ENCODE data around the gene ZNF333.
"Not testable (repeated sequence)": the region's sequence is repeated elsewhere in the genome, so short reads cannot be mapped to it uniquely, and the experiment has no call there.

ZNF333 gene

DNA sequence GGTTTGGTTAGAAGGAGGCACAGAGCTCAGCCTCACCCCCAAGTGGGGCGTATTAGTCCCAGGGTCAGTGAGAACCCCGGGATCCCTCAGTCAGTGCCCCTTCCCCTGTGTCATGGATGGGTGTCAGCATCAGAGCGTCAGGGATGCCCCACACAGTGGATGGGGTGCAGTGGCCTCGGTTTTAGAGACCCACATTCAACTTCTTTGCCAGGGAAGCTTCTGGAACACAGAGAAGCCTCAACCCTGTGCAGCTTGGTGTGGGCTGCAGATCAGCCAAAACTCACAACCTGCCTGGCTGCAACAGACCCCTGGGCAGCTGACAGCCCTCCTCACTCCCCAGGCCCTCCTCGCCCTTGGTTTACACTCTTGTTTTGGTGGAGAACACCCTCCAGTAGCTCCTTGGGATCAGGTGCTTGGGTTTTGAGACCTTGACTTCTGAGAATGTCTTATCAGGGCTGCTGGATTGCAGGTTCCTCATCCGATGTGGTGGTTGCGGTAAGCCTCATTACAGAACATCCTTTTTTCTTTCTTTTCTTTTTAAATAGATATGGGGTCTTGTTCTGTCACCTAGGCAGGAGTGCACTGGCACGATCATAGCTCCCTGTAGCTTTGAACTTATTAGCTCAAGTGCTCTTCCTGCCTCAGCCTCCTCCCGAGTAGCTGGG is 11.0 kb downstream of the ZNF333 start:
- DNase-seq, result no peak

DNA sequence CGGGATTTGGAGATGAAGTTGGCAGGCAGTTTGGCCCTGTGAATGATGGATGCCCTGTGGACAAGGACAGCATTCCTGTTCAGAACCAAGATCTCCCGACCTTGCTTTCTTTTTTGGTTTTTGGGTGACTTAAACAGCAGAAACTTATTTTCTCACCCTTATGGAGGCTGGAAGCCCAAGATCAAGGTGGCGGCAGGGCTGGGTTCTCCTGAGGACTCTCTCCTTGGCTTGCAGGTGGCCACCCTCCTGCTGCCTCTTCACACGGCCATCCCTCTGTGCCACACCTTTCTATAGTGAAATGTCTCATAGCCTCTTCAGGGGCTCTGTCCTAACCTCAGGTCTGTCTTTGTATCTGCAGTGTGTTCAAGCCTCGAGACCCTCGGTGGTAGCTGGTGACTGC is 14.0 kb downstream of the ZNF333 start:
- no peak for DNase-seq

DNA sequence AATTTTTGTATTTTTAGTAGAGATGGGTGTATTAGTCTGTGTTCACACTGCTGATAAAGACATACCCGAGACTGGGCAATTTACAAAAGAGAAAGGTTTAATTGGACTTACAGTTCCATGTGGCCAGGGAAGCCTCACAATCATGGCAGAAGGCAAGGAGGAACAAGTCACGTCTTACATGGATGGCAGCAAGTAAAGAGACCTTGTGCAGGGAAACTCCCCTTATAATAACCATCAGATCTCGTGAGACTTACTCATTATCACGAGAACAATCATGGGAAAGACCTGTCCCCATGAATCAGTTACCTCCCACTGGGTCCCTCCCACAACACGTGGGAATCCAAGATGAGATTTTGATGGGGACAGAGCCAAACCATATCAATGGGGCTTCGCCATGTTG is 14.6 kb downstream of the ZNF333 start:
- DNase-seq, result no peak

DNA sequence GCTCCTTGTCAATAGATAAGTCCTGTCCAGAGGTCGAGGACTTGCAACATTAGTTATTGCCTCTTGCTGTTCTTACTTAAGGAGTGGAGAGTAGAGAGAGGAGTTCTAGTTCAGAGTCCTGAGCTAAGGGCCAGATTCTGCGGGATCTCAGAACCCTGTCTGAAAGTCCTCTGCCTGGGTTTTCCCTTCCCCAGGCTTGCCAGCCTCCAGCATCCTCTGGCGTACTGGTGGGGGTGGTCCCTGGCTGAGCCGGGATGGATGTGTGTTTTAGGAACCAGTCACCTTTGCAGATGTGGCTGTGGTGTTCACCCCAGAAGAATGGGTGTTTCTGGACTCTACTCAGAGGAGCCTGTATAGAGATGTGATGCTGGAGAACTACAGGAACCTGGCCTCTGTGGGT is 26.0 kb downstream of the ZNF333 start:
- no peak for DNase-seq

DNA sequence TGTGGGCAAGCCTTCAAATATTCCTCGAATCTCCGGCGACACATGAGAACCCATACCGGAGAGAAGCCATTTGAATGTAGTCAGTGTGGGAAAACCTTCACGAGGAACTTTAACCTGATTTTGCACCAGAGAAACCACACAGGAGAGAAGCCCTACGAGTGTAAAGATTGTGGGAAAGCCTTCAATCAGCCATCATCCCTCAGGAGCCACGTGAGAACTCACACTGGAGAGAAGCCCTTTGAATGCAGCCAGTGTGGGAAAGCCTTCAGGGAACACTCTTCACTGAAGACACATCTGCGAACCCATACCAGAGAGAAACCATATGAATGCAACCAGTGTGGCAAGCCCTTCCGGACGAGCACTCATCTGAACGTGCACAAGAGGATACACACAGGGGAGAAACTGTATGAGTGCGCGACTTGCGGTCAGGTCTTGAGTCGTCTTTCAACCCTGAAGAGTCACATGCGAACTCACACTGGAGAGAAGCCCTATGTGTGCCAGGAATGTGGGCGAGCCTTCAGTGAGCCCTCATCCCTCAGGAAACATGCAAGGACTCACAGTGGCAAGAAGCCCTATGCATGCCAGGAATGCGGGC is 28.8 kb downstream of the ZNF333 start:
- no peak for DNase-seq

DNA sequence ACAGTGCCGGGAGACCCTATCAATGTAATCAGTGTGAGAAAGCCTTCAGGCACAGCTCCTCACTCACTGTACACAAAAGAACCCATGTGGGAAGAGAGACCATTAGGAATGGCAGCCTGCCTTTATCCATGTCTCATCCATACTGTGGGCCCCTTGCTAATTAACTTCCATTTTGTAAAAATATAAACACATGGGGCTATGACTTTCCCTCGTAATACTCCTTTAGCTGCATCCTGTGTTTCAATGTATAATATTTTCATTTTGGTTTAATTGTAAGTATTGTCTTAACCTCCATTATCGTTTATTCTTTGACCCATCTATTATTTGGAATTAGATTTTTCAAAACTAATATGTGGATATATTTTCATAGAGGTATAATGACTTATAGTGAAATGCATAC is 29.3 kb downstream of the ZNF333 start:
- no peak for DNase-seq

DNA sequence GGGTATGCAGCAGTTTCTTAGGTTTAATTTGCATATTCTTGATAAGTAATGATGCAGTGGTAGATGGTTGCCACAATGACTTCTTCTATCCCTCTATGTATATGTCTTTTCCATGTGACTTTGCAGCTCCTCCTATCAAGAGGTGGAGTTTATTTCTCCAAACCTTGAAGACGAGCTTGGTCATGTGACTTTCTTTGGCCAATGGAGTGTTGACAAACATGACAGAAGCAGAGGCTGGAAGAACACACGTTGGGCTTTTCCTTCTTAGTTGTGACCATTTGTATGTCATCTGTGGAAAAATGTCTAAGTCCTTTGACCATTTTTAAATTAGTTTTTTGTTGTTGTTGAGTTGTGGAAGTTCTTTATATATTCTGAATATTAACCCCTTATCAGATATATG is 32.3 kb downstream of the ZNF333 start:
- no peak for DNase-seq

DNA sequence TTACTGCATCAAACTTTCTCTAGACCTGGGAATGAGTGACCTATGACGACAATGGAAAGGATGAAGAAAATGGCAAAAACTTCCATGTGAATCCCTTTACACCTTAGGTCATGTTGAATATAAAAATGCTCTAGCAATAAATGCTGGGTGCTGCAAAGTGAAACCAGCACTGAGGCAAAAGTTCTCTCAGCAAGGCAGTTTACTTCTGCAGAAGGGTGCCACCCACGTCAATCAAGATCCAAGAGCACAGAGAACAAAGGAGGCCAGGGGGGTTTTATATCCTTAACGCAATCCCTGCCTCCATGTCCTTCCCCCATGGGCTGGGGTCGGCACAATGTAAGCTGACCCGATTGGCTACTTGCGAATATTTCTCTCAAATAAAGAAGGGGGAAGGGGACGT is 38.7 kb downstream of the ZNF333 start:
- DNase-seq, result no peak

DNA sequence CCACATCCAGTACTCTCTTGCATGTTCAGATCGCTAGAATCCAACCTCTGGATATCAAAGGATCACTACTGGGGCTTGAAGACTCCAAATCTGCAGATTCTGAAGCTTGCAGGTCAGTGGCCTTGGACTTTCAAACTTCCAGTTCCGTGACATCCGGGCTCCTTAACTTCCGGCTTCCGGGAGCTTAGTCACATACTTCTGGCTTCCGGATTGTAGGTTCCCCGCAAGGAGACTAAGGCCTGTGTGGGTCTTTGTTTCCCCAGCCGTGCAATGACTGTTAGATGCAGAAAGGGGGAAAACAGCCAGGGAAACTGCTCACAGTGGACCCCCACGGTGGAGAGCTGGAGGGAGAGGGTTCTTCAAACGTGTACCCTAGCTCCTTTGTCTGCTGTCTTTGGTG is 41.4 kb downstream of the ZNF333 start:
- DNase-seq, result no peak

DNA sequence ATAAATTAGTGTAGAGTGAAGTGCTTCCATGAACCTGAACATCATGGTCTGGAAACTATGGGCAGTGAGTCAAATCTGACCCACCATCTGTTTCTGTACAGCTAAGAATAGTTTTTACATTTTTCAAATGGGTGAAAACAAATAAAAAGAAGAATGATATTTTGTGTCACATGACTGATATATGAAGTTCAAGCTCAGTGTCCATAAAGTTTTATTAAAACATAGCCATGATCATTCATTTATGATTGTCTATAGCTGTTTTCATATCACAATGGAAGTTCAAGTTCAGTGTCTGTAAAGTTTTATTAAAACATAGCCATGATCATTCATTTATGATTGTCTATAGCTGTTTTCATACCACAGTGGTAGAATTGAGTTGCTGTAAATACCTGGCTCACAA is 42.7 kb downstream of the ZNF333 start:
- DNase-seq, result no peak

DNA sequence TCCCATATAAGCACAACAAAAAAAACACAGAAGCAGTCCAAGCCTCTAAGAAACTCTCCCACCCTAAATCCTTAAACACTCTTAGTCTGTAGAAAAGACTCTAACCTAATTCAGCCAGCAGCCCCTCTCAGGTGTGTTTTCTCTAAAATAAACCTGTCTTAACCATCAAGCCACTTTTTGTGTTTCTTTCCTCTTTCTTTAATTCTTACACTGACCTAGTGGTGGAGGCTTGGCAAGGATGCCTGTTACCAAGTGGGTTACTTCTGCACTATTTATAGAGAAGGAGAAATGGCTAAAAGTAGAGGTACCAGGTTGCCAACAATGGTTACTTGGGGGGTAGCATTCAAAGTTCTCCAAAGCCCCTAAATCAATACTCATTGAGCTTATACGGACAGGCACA is 43.7 kb downstream of the ZNF333 start:
- DNase-seq, result no peak

DNA sequence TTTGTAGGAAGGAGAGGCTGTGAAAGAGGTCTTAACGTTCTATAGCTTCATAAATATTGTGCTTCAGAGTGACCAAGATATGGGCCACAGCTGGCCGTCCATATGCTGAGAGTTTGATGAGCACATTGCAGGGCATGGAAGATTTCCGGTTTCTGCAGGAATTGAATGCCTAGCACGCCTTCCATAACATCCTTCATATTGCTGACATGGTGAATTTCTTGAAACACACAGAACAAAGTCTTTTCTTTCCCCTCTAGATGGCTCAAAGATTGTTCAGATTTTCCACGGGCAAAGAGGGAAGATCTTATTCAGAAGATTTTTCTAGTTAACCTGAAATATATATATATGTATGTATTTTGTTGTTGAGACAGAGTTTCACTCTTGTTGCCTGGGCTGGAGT is 46.1 kb downstream of the ZNF333 start:
- DNase-seq, result no peak

DNA sequence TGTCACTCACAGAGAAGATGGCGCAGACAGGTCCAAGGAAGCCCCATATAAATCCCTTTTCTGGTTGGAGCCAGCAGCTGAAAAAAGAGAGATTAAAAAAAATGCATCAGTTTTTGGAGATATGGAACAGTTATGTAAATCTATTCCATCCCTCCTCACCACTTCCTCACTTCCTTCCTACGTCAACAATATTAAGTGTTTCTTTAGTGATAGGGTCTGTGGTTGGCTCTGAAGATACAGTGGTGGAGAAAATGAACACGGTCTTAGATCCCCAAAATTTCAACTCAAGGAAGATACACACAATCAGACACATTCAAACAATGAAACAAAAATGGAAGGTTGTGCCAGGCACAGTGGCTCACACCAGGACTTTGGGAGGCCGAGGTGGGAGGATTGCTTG is 57.0 kb downstream of the ZNF333 start:
- DNase-seq, result no peak

DNA sequence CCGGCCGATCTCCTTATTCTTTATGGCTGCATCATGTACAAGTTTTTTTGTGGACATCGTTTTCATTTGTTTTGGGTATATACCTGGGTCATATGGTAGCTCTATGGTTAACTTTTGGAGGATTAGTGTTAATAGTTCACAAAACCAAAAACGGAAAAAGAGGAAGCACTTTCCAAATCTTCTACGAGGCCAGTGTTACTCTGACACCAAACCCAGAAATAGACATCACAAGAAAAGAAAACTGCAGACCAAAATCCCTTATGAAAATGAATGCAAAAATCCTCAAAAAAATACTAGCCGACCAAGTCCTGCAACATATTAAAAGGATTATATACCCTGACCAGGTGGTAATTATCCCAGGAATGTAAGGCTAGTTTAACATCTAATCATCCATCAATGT is 58.8 kb downstream of the ZNF333 start:
- no peak for DNase-seq

DNA sequence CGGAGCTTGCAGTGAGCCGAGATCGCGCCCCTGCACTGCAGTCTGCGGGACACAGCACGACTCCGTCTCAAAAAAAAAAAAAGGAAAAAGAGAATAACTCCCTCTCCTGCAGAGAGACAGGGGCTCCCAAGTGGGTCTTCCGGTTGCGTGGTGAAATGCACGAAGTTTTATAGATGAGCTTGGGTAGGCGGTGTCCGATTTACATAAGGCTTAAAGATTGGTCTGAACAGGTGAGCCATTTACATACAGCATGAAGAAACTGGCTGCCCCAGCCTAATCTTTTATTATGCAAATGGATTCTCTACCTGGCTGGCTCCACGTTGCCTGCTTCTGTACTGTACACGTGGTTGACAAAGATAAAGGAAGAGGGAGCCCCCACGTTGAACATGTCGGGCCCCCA is 69.0 kb downstream of the ZNF333 start:
- no peak for DNase-seq

DNA sequence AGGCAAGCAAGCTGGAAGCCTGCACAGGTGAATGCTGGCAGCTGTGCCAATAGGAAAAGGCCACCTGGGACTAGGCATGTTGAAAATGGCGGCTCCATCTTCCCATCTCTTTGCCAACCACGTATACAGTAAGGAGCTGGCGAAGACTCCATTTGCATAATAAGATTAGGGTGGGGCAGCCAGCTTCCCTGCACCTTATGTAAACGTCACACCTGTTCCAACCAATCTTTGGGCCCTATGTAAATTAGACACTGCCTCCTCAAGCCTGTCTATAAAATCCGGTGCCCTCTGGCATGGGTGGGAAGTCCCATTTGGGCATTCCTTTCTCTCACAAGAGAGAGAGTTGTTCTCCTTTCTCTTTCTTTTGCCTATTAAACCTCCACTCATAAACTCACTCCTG is 71.8 kb downstream of the ZNF333 start:
- no peak for DNase-seq

DNA sequence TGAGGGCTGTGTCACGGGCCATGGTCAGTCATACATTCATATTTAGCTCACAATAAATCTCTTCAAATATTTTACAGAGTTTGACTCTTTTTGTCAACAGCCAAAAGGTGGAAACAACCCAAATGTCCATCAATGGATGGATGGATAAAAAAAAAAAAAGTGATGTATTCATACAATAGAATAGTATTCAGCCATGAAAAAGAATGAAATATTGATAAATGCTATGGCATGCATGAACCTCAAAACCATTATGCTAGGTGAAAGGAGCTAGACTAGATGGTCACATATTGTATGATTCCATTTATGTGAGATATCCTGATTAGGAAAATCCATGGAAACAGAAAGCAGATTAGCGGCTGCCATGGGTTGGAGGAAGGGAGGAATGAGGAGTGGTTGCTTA is 72.3 kb downstream of the ZNF333 start:
- DNase-seq, result no peak

DNA sequence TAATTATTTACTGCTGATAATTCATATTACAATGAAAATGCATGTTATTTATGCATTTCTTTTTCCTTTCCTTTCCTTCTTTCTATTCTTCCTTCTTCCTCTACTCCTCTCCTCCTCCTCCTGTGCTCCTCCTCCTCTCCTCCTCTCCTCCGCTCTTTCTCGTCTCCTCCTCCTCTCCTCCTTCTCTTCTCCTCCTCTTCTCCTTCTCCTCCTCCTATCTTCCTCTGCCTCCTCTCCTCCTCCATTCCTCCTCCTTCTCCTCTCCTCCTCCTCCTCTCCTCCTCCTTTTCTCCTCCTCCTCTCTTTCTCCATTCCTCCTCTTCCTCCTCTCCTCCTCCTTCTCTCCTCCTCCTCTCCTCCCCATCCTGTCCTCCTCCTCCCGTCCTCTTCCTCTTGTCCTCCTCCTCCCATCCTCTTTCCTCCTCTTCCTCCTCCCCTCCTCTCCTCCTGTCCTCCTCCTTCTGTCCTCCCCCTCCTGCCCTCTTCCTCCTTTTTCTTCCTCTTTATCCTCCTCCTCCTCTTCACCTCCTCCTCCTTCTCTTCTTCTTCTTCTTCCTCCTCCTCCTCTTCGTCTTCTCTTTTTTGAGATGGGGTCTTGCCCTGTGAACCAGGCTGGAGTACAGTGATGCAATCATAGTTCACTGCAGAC is 73.8 kb downstream of the ZNF333 start:
- DNase-seq, result no peak

DNA sequence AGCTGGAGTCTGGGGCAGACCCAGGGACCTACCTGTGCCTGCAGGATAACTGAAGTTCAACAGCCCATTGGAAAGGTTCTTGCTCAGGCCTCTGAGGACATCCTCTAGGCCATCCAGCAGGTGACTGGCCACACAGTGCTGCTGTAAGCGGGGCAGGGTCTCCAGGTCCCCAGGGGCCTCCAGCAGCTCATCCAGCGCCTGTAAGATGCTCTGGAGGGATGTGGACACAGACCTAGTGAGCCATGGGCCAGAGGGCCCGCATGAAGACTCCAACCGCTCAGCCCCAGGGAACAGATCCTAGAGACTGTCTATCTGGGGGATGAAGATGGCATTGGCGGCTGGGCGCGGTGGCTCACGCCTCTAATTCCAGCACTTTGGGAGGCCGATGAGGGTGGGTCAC is 74.6 kb downstream of the ZNF333 start:
- DNase-seq, result no peak

DNA sequence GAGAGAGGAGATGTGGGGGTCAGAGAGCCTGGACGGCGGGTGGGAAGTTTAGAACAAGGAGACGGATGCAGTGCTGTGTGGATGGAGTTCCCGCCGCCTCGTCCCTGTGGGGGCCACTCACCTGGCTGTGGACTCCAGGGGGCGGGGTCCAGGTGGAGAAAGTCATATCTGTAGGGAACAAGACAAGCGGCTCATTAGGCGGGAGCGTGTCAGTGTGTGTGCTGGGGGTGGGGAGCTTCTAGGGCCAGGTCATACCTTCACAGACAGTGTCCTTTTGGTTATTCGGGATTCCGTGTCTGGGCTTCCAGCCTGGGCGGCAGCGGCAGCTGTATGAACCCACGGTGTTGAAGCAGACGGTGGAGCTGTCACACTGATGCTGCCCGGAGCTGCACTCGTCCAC is 75.6 kb downstream of the ZNF333 start:
- not testable (repeated sequence) for DNase-seq

DNA sequence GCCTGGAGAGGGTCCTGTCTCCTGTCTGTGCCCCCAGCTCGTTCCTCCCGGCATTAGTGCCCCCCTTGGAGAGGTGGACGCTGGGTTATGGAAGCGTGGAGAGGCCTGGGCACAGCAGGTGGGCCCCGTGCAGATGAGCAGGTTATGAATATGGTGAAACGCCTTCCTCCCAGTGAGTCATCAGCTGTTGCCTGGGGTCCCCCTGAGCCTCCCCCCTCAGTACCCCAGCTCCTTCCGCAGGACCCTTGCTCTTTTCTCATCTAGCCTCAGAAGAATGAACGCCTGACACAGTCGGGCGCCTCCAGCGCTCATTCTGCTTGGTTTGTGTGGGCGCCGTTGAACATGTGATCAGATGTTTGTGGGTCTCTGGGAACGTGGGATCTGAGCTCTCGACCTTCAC is 76.0 kb downstream of the ZNF333 start:
- not testable (repeated sequence) for DNase-seq

DNA sequence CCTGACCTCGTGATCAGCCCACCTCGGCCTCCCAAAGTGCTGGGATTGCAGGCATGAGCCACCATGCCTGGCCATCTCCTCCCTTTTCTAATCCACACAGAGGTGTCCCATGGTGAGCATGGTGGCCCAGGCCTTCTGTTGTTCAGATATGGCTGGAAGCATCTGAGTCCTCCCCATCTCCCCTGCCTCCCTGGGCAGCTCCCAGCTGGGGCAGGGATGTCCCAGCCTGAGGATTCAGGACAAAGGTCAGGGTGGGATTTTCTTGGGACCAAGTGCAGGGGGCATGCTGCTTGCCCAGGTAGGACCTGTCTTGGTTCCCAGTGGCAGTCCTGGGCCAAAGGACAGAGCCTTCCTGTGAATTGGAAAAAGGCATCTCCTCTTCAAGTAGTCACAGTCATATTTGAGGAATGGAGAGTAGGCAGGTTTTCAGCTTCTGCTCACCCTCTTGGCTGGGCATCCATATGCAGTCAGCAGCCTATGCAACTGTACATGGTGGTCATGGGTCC is 77.7 kb downstream of the ZNF333 start:
- DNase-seq, result no peak

DNA sequence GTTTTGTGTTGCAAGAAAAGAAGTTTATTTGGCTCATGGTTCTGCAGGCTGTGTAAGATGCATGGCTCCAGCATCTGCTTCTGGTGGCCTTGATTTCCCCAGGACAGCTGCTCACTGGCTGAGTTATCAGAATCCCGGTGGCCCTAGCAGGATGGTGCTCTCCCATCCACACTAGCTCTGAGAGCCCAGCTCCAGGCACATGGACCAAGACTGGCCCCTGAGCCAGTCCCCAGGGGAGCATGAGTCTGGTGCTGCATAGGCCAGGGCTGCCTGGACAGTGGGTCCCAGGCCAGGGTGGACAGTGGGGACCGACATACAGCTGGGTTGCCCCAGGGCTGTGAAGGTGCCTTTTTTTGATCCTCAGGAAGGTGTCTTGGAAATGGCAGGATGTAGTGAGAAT is 78.2 kb downstream of the ZNF333 start:
- DNase-seq, result no peak

DNA sequence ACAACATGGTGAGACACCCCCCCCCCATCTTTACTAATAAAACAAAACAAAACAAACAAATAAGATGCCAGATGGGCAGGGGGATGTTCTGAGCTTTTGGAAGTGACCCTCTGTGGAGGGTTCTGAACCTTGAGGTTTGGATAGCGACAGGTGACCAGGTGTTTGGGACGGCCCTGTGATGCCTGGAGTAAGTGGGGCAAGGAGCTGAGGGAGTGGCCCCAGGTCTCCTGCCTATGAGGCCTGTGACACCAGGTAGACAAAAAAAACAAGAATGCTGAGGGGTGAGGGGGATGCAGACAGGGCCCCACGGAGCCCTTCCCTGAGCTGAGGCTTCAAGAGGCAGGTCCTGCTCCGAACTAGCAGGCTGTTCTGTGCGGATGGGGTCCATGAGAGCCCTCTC is 79.4 kb downstream of the ZNF333 start:
- no peak for DNase-seq

DNA sequence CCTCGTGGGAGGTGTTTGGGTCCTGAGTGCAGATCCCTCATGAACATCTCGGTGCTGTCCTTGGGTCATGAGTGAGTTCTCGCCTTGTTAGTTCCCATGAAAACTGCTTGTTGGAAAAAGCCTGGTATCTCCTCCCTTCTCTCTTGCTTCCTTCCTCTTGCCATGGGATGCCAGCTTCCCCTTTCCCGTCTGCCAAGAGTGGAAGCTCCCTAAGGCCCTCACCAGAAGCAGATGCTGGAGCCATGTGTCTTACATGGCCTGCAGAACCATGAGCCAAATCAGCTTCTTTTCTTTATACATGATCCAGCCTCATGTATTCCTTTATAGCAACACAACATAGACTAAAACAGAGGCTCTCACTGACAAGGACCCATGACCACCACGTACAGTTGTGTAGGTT is 80.3 kb downstream of the ZNF333 start:
- DNase-seq, result no peak
